Hematopoietic multipotent progenitor cell treated with erythropoietin and hydrocortisone succinate and interleukin-3 and kit ligand, for 4 days (in vitro differentiated cells): ENCODE results near the gene CACNG5.
A peak's percentile ranks its signal among the peaks of the same experiment; 100 is the strongest.

Experiments
- DNase-seq: peaks from one replicate; pipeline ENCODE4 v3.0.0-alpha.2; 2015

CACNG5 gene

DNA sequence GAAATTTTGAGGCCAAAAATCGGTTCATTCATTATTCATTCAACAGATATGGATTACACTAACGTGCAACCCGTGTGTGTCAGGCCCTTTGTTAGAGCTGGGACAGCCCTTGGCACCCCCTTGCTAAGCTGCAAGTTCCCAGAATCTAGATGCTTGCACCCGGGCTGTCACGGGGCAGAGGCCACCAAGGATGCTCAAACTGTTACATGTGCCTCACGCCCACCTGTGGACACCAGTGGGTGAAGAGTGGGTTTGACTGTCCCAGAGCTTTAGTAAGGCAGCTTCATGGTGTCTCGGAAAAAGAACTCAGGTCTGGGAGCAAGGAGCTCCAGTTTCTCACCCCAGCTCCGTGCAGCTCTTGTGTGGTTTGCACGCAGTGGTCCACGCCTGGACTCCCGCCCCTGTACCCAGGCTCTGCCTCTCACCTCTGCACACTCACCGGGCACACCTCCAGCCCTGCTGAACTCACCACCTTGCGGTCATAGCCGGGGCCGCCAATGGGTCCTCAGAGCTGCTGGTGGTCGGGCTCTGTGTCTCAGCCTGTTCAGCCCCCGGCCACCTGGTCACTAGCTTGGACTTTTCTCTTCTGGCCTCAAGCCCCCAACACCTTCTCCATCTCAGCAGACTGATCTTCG, 75.9 kb downstream of the CACNG5 start:
- DNase-seq: no peak

DNA sequence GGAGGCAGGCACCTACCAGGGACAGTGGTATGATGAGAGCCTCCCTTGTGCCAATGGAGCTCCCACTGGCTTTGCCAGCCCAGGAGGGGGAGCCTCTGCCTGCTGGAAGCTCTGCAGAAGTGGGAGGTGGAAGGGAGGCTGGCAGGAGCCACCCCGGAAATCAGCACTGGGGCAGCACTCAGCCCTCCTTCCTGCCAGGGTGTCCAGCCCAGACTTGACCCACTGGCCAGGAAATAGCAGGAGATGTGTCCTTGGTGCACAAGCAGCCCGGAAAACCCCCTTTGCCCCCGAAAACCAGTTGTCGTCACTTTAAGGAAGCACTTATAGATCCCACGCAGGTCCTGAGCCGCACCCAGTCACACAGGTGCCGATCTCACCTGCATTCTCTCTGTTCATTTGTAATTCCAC, 80.3 kb downstream of the CACNG5 start:
- DNase-seq: peak; percentile 21

DNA sequence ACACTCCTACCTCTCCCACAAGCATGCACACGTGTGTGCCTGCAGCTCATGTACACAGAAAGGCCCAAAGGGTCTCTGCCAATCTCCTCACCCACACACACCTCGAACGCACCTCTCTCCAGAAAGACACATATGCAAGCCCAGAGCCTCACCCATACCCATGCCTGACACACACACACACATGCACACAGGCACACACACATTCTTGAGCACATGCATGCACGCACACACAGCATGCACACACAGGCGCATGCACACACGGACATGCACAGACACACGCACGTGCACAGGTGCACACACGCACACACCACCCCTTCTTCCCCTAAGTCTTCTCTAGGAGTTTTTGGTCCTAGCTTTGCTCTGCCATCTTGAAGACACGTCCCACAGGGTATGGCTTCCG, 80.9 kb downstream of the CACNG5 start:
- DNase-seq: no peak

DNA sequence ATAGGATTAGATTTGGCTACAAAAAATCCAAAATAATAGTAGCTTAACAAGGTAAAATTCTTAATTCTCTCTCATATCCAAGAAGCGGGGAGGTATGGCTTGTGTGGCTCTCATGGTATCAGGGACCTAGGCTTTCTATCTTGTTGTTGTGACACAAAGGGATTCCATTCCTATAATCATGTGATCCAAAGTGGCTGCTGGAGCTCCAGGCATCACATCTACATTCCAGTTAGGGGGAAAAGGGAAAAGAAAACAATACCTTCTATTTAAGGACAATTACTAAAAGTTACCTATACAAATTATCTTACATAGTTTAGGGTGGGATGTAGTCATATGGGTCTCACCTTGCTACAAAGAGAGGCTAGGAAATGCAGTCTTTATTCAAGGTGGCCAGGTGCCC, 82.0 kb downstream of the CACNG5 start:
- no peak for DNase-seq

DNA sequence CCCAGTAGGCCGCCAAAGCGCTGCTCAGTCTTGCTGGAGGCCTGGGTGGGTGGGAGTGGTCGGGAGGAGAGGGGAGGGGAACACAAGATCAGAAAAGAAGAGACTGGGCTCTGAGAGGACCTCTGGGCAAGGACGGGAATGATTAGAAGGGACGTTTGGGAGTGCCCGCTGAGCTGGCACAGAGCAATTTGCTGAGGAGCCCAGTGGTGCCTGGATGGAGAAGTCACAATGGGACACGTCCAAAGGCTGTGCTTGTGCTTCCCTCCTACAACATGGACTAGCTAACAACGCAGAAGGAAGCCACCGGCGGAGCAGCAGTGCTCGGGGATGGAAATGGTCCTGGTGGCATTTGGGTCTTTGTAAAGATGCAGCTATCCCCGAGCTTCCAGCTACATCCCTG, 84.0 kb downstream of the CACNG5 start:
- no peak for DNase-seq

DNA sequence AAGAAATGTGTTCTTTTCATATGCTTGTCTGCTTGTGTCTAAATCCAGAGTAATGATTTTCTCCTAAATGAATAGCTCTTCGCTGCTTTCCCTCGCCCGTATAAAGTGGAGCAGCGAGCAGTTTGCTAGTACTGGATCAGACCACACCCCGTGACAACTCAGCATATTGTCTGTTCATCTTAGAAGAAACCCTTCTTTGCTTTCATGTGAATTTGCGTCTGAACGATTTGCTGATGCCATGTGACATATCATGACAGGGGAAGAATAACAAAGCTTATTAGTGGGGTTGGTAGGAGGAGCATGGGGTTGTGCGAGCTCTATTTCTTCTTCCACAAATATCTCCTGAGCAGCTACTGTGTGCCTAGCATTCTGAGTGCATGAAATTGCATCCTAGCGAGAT, 85.5 kb downstream of the CACNG5 start:
- no peak for DNase-seq

DNA sequence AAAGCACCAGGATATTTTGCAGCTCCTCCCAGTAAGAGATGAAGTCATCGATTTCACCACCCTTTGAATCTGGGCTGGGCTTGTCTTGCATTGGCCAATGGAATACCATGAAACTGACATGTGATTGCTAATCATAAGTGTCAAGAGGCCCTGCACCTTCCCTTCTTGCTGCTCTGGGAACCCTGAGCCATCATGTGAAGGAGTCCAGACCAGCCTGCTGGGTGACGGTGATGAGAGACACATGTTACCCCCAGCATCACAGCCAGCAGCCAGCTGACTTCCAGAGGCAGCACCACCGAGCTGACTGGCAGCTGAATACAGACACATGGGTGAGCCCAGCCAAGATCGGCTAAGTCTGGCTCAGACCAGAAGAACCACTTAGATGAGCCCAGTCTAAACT, 86.0 kb downstream of the CACNG5 start:
- no peak for DNase-seq

DNA sequence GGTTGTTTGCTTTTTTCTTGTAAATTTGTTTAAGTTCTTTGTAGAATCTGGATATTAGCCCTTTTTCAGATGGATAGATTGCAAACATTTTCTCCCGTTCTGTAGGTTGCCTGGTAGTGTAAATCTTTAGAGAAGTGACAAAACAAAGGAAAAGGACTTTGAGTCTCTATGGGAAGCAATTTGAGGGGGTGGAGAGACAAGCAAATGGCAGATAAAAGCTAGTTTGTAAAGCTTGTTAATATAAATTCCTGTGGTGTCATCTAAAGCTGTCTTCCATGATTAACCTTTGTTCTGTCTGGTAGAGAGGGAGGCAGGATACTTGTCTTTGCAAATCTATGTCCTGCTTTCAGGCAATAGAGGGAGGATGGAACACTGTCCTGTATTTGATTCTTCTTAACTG, 89.0 kb downstream of the CACNG5 start:
- no peak for DNase-seq

DNA sequence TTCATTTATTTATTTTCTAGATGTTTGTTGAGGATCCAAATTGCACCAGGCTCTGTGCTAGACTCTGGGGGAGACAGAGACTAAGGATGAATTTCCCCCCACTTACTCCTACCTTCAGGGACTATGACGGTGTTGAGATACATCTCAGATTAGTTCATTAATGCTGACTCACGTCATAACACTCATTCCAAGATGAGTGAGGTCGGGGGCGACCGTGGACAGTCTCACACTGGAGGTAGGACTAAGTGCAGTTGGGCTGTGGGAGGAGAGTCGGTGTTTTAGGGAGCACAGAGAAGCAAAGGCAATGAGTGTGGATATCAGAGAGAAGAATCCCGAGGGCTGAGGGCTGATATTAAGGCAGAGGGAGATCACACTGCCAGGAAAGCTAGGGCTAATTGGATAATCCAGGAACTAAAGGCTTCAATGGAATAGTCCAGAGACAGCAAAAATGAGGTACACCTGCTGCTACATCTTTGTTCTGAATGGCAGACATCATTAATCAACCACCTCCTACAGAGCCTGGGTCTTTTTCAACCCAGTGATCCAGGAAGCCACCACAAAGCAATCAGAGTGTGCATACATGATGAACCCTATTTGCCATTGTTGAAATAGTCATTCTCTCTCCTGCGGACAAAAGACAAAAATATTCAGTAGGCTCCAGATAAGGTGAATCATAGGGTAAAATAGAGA, 91.0 kb downstream of the CACNG5 start:
- DNase-seq: no peak

DNA sequence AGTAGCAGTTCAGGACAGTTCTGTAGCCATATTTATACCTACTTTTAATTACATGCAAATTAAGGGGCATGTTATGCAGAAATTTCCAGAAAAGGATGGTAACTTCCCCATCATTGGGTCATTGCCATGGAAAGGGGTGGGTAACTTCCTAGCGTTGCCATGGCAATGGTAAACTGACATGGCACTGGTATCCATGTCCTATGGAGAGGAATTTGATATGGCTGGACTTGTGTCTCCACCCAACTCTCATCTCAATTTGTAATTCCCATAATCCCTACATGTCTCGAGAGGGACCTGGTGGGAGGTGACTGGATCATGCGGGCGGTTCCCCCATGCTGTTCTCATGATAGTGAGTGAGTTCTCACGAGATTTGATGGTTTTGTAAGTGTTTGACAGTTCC, 94.0 kb downstream of the CACNG5 start:
- no peak for DNase-seq

DNA sequence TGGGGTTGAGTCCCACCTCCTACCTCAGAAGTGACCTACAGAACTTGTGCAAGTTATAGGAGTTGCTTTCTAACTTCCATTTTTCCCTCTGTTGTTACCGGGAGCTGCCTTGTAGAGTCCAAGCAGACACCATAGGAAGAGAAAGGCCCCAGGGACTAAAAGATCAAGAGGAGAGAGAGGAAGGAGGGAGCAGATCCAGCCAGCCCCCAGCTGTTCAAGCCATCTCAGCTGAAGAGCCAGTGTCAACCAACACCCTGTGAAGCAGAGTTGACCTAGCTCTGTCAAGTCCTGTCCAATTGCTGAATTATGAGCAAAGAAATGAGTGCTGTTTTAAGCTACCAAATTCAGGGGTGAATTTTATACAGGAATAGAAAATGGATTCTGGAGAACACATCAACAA, 94.7 kb downstream of the CACNG5 start:
- DNase-seq: no peak

DNA sequence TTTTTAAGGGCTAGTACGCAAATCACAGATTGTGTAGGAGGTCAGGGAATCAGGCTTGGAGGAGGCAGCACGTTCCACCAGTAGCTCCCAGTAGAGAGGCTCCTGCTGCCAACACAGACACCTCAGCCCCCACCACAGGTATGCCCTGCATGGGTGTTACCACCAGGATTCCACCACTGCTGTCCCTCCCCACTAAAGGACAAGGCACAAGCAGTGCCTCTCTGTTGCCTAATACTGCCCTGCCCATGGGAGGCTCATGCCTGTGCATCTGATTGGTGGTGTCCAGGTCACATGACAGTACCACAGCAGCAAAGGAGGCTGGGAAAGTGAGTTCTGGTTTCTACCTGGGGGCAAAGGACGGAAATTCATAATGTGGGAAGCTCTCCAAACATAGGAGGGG, 96.0 kb downstream of the CACNG5 start:
- DNase-seq: peak; percentile 10

DNA sequence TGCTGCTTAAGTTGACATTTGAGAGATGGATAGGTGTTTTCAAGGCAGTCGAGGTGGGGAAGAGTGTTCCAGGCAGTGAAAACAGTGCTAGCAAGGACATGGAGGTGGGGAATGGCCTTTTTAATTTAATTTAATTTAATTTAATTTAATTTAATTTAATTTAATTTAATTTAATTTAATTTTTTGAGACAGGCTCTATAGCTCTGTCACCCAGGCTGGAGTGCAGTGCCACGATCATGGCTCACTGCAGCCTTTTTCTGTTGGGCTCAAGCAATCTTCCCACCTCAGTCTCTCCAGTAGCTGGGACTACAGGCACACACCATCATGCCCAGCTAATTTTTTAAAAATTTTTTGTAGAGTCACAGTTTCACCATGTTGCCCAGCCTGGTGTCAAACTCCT, 97.4 kb downstream of the CACNG5 start:
- DNase-seq: no peak

DNA sequence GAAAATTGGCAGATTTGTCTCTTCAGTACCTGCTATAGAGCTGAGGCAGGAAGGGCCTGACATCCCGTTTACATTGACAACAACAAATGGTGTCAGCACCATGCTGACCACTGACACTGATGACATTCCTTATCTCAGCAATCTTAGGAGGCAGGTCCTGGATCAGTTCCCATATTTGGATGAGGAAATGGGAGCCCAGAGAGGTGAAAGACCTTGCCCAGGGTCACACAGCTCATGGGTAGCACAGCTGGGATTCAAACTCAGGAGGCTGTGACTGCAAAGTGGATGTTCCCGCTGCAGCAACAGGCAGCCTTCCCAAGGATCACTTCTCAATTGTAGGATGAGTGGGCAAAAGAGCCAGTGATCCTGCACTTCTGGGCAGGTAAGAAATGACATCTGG, 99.1 kb downstream of the CACNG5 start:
- no peak for DNase-seq
